ENCODE data around the gene SNX8.

GRCh38 chr7:2209961-2210323, 104.3 kb downstream of the SNX8 start:
- TF ChIP-seq CTCF (conservative IDR thresholded peaks at IDR 0.05; ENCODE audit: low read depth, low read length), result no peak
- no peak for TF ChIP-seq POLR2A (IDR thresholded peaks at IDR 0.05; ENCODE audit: low read depth, low read length)
- no peak for TF ChIP-seq CEBPB (IDR thresholded peaks at IDR 0.05; ENCODE audit: low read depth, low read length)
- TF ChIP-seq USF2 (IDR thresholded peaks at IDR 0.05; ENCODE audit: low read depth, low read length), result no peak
- no peak for TF ChIP-seq MAFK (IDR thresholded peaks at IDR 0.05; ENCODE audit: low read depth, low read length)
- no peak for TF ChIP-seq CHD1 (IDR thresholded peaks at IDR 0.05; ENCODE audit: low read depth, low read length)
- no peak for TF ChIP-seq BHLHE40 (IDR thresholded peaks at IDR 0.05; ENCODE audit: low read depth, low read length)
- TF ChIP-seq RFX5 (IDR thresholded peaks at IDR 0.05; ENCODE audit: low read depth, low read length), result no peak
- TF ChIP-seq MXI1 (IDR thresholded peaks at IDR 0.05; ENCODE audit: borderline replicate concordance, low read depth, low read length), result no peak
- TF ChIP-seq RAD21 (IDR thresholded peaks at IDR 0.05; ENCODE audit: low read length), result no peak
- no peak for TF ChIP-seq SMC3 (IDR thresholded peaks at IDR 0.05; ENCODE audit: low read depth, low read length)
- no peak for TF ChIP-seq RCOR1 (IDR thresholded peaks at IDR 0.05; ENCODE audit: insufficient replicate concordance, low read length)
- TF ChIP-seq ELK1 (IDR thresholded peaks at IDR 0.05; ENCODE audit: borderline replicate concordance, low read depth, low read length), result no peak
- no peak for TF ChIP-seq MAZ (IDR thresholded peaks at IDR 0.05; ENCODE audit: borderline replicate concordance, low read depth, low read length)

Data from IMR-90 (cell line).